Activated naive CD8-positive, alpha-beta T cell (primary cell): ENCODE data around the gene TTLL5.

Experiments
- H3K27ac Mint-ChIP-seq: one replicate; pipeline ENCODE4 v1.8.0; 2021; ENCODE audit warnings: mixed read lengths
- H3K27me3 Mint-ChIP-seq: one replicate; pipeline ENCODE4 v1.8.0; 2021; ENCODE audit warnings: mixed read lengths
- H3K36me3 Mint-ChIP-seq: one replicate; pipeline ENCODE4 v1.8.0; 2021; ENCODE audit warnings: mixed read lengths
- H3K4me1 Mint-ChIP-seq: one replicate; pipeline ENCODE4 v1.8.0; 2021; ENCODE audit warnings: low read depth, mixed read lengths
- H3K4me3 Mint-ChIP-seq: one replicate; pipeline ENCODE4 v1.8.0; 2021; ENCODE audit warnings: mild to moderate bottlenecking, mixed read lengths
- H3K9me3 Mint-ChIP-seq: one replicate; pipeline ENCODE4 v1.8.0; 2021; ENCODE audit warnings: low read depth, mixed read lengths

The TTLL5 gene

DNA sequence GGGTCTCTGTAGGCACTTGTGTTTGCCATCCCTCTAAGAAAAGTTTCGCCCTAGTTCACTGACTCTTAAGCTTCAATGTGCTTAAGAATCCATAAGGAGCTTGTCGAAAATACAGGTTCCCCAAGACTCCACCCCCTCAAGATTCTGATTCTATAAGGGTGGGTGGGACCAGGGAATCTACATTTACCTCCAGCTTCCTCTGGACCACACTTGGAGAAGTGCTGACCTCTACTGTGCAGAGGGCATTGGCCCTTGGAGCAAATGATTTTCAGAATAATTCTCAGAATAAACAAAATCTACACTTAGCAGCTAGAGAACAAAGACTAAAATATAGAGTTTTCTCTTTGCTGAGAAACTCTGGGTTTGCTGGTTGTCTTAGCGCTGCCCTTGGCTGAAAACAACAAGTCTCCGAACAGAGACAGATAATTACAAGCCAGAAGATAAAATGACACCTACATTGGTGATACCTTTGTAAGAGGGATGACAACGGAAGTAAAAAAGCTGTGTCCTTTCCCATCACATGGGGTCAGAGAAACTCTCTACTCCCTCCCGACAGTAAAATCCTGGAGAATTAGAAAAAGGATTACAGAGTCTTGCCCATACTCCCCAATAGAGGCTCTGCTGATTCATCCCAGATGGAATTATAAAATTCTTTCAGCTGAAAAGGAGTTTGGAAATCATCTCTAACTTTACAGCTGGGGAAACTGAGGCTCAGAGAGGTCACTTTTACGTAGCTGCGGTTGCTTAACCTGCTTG, 316.0 kb downstream of the TTLL5 start:
- Mint-ChIP-seq H3K9me3 (no peaks in the 10 kb centered on the region), H3K4me3 (no peak overlapping the region), H3K4me1 (peaks cover 32% of the 10 kb centered on the region), H3K36me3 (no peaks in the 10 kb centered on the region), H3K27me3 (no peaks in the 10 kb centered on the region), H3K27ac (no peak overlapping the region)

DNA sequence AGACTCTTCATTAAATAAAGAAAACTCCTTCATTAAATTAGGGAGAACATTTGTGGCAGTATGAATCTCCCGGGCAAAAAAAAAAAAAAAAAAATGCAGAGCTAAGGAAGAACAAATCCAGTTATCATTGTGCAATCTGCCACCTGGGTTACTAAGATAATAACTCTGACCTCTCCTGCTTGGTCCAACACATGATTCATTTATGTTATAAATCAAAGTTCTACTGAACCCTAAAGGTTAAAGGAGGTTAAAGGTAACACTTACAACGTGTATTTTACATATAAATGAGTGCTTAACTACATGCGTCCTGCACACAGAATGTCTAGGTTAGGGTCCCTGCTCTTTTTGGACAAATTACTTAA, 316.5 kb downstream of the TTLL5 start:
- no peaks in the 10 kb centered on the region for H3K36me3 Mint-ChIP-seq
- H3K9me3 Mint-ChIP-seq = no peaks in the 10 kb centered on the region
- no peaks in the 10 kb centered on the region for H3K27me3 Mint-ChIP-seq
- no peak overlapping the region for H3K27ac Mint-ChIP-seq
- H3K4me3 Mint-ChIP-seq = no peak overlapping the region
- H3K4me1 Mint-ChIP-seq = peaks cover 32% of the 10 kb centered on the region

DNA sequence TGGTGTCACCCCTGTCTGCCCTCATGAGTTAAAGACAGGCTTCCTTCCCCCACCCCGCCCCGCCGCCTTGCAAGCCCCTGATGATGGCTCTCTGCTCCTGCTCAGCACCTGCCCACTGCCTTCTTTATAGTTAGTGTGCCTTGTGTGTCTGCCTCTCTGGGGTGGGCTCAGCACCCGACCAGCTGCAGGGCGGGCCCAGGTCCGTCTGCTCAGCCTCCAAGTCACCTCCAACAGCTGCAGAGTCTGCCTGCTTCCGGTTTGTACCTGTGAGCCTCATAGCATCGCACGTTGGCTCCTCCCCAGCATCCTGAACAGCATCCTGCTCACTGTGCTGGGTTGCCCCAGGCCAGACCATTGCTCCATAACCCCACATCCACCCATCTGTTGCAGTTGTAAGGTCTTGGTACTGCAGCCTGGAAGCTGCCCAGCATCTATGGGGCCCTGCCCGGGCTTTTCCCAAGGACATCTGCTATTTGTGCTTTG, 317.2 kb downstream of the TTLL5 start:
- Mint-ChIP-seq H3K36me3 (no peaks in the 10 kb centered on the region), H3K27me3 (no peaks in the 10 kb centered on the region), H3K27ac (no peak overlapping the region), H3K4me1 (peaks cover 34% of the 10 kb centered on the region), H3K4me3 (peak overlapping the region; percentile 7), H3K9me3 (no peaks in the 10 kb centered on the region)

DNA sequence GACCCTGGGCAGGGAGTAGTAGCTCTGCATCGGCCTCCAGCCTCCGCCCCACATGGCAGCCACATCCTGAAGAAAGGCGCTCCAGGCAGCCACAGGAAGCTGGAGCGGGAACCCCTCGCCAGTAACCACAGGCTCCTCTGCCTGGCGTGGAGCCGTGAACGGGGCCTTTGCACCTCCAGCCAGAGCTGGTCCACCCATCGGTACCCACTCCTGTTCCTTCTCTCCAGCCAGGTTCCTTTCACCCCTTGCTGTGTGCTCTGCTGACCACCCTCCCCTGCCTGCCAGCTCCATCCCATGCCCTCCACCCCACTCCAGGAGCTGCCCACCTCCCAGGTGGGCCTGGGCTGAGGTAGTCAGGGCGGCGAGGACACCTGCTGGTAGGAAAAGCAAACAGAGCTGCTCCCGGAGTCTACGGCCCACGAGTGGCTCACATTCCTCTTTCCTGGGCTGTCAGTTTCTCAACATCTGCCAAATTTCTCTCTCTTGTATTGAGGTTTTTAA, 318.1 kb downstream of the TTLL5 start:
- peaks cover 34% of the 10 kb centered on the region for H3K4me1 Mint-ChIP-seq
- no peaks in the 10 kb centered on the region for H3K27me3 Mint-ChIP-seq
- H3K4me3 Mint-ChIP-seq = no peak overlapping the region
- H3K9me3 Mint-ChIP-seq = no peaks in the 10 kb centered on the region
- H3K27ac Mint-ChIP-seq = no peak overlapping the region
- H3K36me3 Mint-ChIP-seq = no peaks in the 10 kb centered on the region

DNA sequence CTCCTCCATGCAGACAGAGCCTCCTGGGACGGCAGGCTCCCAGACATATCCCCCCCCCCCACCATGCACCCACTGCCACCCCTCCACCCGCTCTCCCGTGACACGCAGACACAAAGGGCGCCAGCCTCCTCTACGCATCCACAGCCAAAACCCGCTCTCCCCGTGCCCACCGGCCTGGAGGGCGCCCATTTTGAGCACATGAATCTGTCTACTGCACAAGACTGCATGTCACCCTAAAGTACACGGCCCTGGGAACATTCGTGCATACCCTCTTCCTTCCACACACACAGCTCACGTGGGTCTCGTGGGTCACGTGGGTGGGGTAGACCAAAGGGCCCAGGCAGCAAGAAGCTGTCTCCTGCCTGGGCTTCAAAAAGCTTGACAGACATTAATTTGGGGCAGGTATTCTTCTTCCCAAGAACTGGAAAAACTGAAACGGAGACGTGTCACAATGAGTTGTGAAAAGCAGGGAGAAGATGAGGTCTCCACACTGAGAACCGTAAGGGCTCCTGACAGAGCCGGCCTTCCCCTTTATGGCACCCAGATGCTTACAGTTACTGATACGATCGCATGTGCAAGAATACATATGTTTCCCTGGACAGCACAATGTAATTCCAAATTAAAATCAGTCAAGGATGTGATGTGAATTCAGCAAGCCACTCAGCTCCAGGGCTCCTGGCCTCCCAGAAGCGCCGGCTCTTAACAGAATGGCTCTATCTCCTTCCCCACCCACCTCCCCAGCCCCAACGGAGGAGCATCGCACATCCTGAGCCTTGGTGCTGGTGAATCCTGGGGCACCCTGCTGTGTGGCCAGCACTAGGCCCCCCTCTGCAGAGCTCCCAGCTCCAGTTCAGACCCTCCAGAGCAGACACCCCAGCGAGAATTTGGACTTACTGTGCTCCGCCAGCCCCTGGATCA, 318.9 kb downstream of the TTLL5 start:
- H3K4me1 Mint-ChIP-seq = peaks cover 34% of the 10 kb centered on the region
- peak overlapping the region; percentile 91 for H3K4me3 Mint-ChIP-seq
- H3K27ac Mint-ChIP-seq = peak overlapping the region; percentile 28
- H3K27me3 Mint-ChIP-seq = no peaks in the 10 kb centered on the region
- H3K36me3 Mint-ChIP-seq = no peaks in the 10 kb centered on the region
- H3K9me3 Mint-ChIP-seq = no peaks in the 10 kb centered on the region

DNA sequence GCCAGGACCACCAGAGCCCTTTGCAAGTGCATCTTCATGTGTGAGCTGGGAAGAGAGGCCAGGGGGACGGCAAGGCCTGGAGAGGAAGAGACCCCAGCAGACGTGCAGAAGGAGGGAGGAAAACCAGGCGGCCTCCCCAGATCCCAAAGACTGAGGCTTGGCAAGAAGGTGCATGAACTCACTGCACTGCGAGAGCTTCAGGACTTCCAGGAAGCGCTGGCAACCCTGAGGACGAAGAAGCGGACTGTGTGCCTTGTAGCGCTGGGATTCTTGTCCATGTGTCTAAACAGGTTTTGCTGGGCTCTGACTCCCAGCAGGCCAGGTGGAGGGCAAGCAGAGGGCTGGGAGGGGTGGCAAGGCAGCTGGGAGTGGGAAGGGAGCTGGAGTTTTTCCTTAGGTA, 319.8 kb downstream of the TTLL5 start:
- Mint-ChIP-seq H3K36me3 (no peaks in the 10 kb centered on the region), H3K9me3 (no peaks in the 10 kb centered on the region), H3K4me1 (peaks cover 38% of the 10 kb centered on the region), H3K4me3 (peak overlapping the region; percentile 91), H3K27me3 (no peaks in the 10 kb centered on the region), H3K27ac (no peak overlapping the region)

DNA sequence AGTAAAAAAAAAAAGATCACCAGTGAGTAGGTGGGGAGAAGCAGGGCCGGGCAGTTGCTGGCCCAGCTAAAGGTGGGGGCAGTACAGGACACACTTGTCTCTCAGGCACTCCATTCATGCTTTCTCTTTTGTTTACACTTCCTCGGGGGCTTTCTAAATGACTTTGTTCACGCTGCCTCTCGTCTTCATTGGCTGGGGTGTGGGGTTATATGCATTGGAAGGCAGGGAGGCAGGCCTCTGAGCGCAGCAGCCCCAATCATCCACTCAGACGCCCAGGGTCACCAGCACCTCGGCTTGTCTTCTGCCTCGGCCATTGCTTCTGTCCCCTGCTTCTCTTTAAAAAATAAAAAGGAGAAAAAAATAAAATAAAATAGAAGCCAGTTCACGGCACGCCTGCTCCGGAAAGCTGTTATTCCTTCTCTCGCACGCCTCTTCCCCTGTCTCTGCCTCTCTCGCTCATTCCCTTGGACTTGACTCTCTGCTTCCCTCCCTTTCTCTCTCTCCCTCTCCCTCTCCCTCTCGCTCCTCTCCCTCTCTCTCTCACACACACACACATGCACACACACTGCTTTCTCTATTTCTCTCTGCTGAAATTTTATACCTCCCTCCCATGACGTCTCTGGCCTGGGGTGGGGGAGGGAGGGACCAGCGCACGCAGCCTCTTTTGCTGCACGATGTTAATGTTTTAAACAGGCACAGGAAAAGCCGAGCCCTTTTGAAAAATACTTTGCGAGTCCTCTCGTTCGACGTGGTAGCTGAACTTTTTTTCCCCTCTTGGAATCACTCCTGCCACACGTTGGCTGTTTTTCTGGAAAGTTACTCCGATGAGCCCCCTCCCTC, 320.6 kb downstream of the TTLL5 start, which contains the start of gene TGFB3:
Gene TGFB3 (minus strand): TSS at position 570 of the 840 bp plus-strand sequence. CDS start 1,102 bp downstream, outside the sequence.
- H3K4me1 Mint-ChIP-seq = peaks cover 45% of the 10 kb centered on the region
- H3K9me3 Mint-ChIP-seq = no peaks in the 10 kb centered on the region
- no peaks in the 10 kb centered on the region for H3K36me3 Mint-ChIP-seq
- peak within 1 kb of the TSS; percentile 87 for H3K27ac Mint-ChIP-seq
- H3K27me3 Mint-ChIP-seq = no peaks in the 10 kb centered on the region
- peak within 1 kb of the TSS; percentile 91 for H3K4me3 Mint-ChIP-seq

DNA sequence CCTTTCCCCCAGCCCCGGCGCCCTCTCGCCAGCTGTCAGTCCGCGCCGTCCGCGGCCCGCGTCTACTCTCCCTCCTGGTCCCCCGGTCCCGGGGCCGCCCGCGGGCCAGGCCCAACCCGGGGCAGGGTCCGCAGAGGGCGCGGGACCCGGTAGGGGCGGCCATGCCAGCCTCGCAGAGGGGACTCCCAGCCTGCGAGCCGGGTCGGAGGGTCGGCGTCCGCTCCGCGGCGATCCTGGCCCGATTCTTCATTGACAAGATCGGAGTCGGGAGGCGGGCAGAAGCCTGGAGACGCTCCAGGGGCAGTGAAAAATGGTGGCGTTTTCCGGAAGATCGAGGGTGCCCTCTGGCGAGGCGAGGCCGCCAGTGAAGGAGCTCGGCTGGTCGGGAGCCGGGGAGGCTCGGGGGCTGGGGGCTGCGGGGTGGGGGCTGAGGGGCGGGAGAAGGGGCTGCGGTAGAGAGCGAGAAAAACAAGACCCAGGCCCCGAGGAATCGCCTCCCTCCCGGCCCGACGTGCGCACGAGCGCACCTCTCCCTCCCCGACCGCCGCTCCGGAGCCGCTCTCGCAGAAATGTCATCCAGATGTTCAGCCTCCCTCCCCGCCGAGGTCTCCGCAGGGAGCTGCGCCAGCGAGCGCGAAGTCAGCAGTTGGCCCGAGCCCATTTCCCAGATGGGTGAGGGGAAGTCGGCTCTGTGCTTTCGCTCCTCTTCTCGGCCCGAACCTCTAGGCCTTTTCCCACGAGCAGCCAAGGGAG, 321.4 kb downstream of the TTLL5 start:
- peak overlapping the region; percentile 91 for H3K4me3 Mint-ChIP-seq
- H3K36me3 Mint-ChIP-seq = no peaks in the 10 kb centered on the region
- peak overlapping the region; percentile 87 for H3K27ac Mint-ChIP-seq
- H3K27me3 Mint-ChIP-seq = no peaks in the 10 kb centered on the region
- H3K9me3 Mint-ChIP-seq = no peaks in the 10 kb centered on the region
- peaks cover 48% of the 10 kb centered on the region for H3K4me1 Mint-ChIP-seq

DNA sequence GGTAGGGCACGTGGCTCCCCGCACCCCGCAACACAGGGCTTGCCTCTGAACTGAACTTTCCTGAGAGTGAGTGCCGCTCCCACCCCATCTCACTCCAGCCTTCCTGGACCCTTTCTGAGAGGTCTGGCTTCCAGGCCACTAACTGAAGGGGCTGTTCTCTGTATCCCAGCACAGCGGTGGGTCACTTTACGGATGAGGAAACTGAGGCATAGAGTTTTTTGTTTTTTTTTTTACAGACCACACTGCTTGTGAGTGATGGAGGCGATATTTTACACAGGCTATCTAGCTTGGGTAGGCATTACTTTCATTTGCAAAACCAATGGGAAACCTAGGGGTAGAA, 321.9 kb downstream of the TTLL5 start:
- Mint-ChIP-seq H3K4me1 (peaks cover 48% of the 10 kb centered on the region), H3K27me3 (no peaks in the 10 kb centered on the region), H3K4me3 (peak overlapping the region; percentile 80), H3K27ac (peak overlapping the region; percentile 41), H3K36me3 (no peaks in the 10 kb centered on the region), H3K9me3 (no peaks in the 10 kb centered on the region)

DNA sequence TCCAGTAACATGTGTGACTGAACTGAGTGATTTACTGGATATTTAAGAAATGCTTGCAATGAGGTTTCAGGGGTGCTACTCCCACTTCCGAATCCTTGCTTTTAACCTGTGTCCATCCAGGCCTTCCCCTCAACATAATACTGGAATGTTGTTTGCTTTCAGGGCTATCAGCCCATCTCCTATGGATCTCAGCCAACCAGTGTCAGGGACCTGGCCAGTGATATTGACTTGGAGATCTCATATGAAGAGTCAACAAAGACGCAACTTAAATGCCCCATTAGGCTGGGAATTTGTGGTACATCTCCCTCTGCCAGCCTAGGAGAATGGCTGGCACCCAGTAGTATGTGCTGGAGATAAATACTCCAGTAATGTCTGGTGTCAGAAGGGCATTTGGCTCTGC, 323.6 kb downstream of the TTLL5 start:
- H3K27ac Mint-ChIP-seq = no peak overlapping the region
- H3K4me3 Mint-ChIP-seq = peak overlapping the region; percentile 86
- no peaks in the 10 kb centered on the region for H3K27me3 Mint-ChIP-seq
- H3K9me3 Mint-ChIP-seq = no peaks in the 10 kb centered on the region
- H3K4me1 Mint-ChIP-seq = peaks cover 36% of the 10 kb centered on the region
- no peaks in the 10 kb centered on the region for H3K36me3 Mint-ChIP-seq

DNA sequence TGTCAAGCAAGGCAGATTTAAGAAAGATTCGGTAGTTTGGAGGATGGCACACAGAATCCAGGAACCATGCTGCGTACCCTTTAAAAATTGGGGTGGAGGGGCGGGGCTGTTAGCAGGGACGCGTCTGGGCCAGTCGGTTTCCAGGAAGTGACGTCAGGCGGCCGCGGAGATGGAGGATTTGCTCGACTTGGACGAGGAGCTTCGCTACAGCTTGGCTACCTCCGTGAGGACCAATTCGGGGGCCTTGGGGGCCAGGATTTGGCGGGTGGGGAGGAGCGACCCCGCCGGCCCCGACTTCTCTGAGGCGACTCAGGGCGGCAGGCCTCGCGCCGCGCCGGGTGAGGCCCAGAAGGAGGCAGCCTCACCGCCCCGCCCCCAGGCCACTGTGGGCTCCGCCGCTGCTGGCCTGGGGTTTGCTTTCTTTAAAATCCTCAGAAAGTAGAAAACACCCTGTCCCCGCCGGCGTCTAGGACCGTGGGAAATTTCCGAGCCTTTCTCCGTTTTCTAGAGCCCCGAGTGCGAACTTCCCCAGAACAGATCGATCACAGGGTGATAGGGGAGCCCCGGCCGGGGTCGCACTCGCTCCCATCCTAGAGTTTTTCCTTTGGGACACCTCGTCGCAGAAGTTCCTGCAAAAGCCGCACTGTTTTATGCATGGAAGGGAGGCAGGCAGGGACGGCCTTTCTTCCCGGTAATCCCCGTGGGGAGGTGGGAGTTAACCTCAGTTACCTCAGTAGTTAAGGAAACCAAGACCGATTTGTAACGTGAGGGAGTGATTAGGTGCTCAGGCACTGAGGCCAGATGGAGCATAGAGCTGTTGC, 324.8 kb downstream of the TTLL5 start, which contains the start of gene IFT43:
Gene IFT43 (plus strand): TSS at position 146 of the 821 bp plus-strand sequence. CDS start 24 bp downstream, at position 170.
- Mint-ChIP-seq H3K4me3 (peak within 1 kb of the TSS; percentile 86), H3K9me3 (no peaks in the 10 kb centered on the region), H3K27me3 (no peaks in the 10 kb centered on the region), H3K4me1 (peaks cover 27% of the 10 kb centered on the region), H3K27ac (no peak within 1 kb of the TSS), H3K36me3 (peaks cover 6% of the 10 kb centered on the region)

DNA sequence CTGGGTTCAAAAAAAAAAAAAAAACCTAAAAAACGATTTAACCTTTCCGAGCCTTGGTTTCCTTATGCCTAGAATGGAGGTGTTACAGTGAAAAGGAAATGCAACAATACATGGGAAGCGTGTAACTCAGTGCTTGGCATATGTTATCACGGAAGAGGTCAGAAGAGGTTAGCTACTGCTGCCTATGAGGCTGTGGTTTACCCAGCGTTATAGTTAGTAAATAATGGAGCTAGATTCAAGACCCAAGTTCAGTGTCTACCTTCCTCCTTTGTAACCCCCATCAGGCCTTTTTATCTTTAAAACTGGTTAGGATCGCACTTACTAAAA, 325.4 kb downstream of the TTLL5 start:
- H3K4me1 Mint-ChIP-seq = peaks cover 22% of the 10 kb centered on the region
- no peaks in the 10 kb centered on the region for H3K27me3 Mint-ChIP-seq
- peaks cover 6% of the 10 kb centered on the region for H3K36me3 Mint-ChIP-seq
- no peak overlapping the region for H3K27ac Mint-ChIP-seq
- no peaks in the 10 kb centered on the region for H3K9me3 Mint-ChIP-seq
- peak overlapping the region; percentile 86 for H3K4me3 Mint-ChIP-seq

DNA sequence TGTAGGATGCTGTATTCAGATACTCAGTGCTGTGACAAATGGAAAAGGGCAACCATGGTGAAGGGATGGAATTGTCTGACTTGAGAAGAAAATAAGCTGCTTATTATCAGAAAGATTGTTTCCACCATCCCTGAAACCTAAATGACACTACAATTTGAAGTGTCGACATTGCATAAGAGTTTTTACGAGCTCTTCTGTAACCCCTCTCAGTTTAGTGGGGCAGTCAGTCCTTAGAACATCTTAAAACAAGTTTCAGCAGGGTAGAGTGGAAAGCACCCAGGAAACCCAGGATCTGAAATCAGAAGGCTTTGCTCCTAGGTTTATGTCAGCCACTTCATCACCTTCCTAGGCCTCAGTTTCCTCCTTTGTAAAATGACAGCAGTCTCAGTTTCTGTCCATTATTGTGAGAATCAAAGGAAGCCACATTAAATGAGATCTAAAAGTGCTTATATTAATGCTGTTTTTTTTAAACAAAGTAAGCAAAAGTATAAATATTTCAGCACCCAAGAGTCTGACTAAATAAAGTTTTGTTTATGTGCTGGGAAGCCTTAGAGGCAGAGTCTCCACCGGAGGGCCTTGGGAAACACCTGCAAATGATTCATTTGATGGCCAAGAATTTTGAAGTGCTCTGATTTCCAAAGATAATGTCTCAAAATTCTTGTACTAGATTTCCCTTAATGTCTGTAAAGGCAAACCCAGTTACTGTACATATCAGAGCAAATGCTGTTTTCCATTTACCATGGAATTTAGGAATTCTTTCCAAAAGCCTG, 326.3 kb downstream of the TTLL5 start:
- Mint-ChIP-seq H3K4me1 (peaks cover 16% of the 10 kb centered on the region), H3K4me3 (no peak overlapping the region), H3K27ac (no peak overlapping the region), H3K9me3 (no peaks in the 10 kb centered on the region), H3K27me3 (no peaks in the 10 kb centered on the region), H3K36me3 (peaks cover 6% of the 10 kb centered on the region)
